Liver (tissue), 9 donors: ENCODE measurements around the gene CYP39A1. TPM values are rescaled to one million over a fixed set of nuclear protein-coding genes. Genes with fewer than 3 reads are reported as not detected.

Experiments
- DNase-seq: peaks from one replicate; pipeline ENCODE4 v3.0.0-alpha.2; 2017; ENCODE audit warnings: low spot score
- H3K27ac ChIP-seq, 2 donors: one replicate each; pipeline ENCODE4 v1.7.0; 2013; ENCODE audit warnings: inconsistent platforms in 2 of 2, low read length in 2 of 2, control low read depth in 1 of 2, low read depth in 1 of 2, mild to moderate bottlenecking in 1 of 2
- H3K27me3 ChIP-seq, 4 donors: one replicate each; pipeline versions ENCODE4 v1.6.1 to v1.7.0; 2013; ENCODE audit warnings: low read length in 3 of 4, inconsistent platforms in 1 of 4, mild to moderate bottlenecking in 1 of 4, moderate library complexity in 1 of 4; ENCODE audit not compliant: control insufficient read depth in 4 of 4, insufficient read depth in 4 of 4
- H3K36me3 ChIP-seq, 4 donors: one replicate each; pipeline versions ENCODE4 v1.6.1 to v1.7.0; 2013; ENCODE audit warnings: low read length in 3 of 4, mild to moderate bottlenecking in 3 of 4, low read depth in 1 of 4, moderate library complexity in 1 of 4; ENCODE audit not compliant: control insufficient read depth in 4 of 4, insufficient read depth in 3 of 4
- H3K4me1 ChIP-seq, 4 donors: one replicate each; pipeline versions ENCODE4 v1.6.1 to v1.7.0; 2013; ENCODE audit warnings: low read length in 3 of 4, mild to moderate bottlenecking in 3 of 4, moderate library complexity in 1 of 4; ENCODE audit not compliant: control insufficient read depth in 4 of 4, insufficient read depth in 4 of 4
- H3K4me3 ChIP-seq, 3 donors: one replicate each; pipeline versions ENCODE4 v1.6.1 to v1.7.0; 2013; ENCODE audit warnings: low read length in 3 of 3, control low read depth in 1 of 3, low read depth in 1 of 3, mild to moderate bottlenecking in 1 of 3
- H3K9ac ChIP-seq, 2 donors: one replicate each; pipeline ENCODE4 v1.7.0; 2013; ENCODE audit warnings: low read length in 2 of 2, mild to moderate bottlenecking in 2 of 2, moderate library complexity in 2 of 2, control low read depth in 1 of 2, low read depth in 1 of 2
- H3K9me3 ChIP-seq, 4 donors: one replicate each; pipeline versions ENCODE4 v1.6.1 to v1.7.0; 2013; ENCODE audit warnings: low read length in 3 of 4; ENCODE audit not compliant: control insufficient read depth in 4 of 4
- EGR1 ChIP-seq, 2 donors: IDR thresholded peaks; 2 replicates each; pipeline ENCODE4 v1.6.1; 2016 to 2018; ENCODE audit warnings: antibody characterized with exemption in 2 of 2, low read depth in 2 of 2
- FOXA2 ChIP-seq: IDR thresholded peaks from 2 replicates; pipeline ENCODE4 v1.6.1; 2016; ENCODE audit warnings: antibody characterized with exemption
- GABPA ChIP-seq, 2 donors: IDR thresholded peaks in 1 of 2; conservative IDR thresholded peaks in 1 of 2; 2 replicates each; pipeline ENCODE4 v1.6.1; 2016; ENCODE audit warnings: antibody characterized with exemption in 2 of 2, mild to moderate bottlenecking in 1 of 2, moderate library complexity in 1 of 2
- HNF4A ChIP-seq, 2 donors: conservative IDR thresholded peaks; 2 replicates each; pipeline ENCODE4 v1.6.1; 2016; ENCODE audit warnings: antibody characterized with exemption in 2 of 2, mild to moderate bottlenecking in 2 of 2
- HNF4G ChIP-seq: IDR thresholded peaks from 2 replicates; pipeline ENCODE4 v1.6.1; 2016; ENCODE audit warnings: antibody characterized with exemption
- JUND ChIP-seq, 2 donors: IDR thresholded peaks; 2 replicates each; pipeline ENCODE4 v1.6.1; 2016; ENCODE audit warnings: antibody characterized with exemption in 2 of 2
- RAD21 ChIP-seq, 2 donors: IDR thresholded peaks; 2 replicates each; pipeline ENCODE4 v1.6.1; 2016; ENCODE audit warnings: antibody characterized with exemption in 2 of 2, mild to moderate bottlenecking in 2 of 2
- RXRA ChIP-seq, 2 donors: IDR thresholded peaks; 2 replicates each; pipeline ENCODE4 v1.6.1; 2017 to 2018; ENCODE audit warnings: antibody characterized with exemption in 2 of 2, mild to moderate bottlenecking in 1 of 2
- SP1 ChIP-seq: IDR thresholded peaks from 2 replicates; pipeline ENCODE4 v1.6.1; 2018; ENCODE audit warnings: antibody characterized with exemption, mild to moderate bottlenecking
- YY1 ChIP-seq: IDR thresholded peaks from 2 replicates; pipeline ENCODE4 v1.6.1; 2016; ENCODE audit warnings: antibody characterized with exemption, mild to moderate bottlenecking
- WGBS: extraction: QIAGEN DNeasy Blood & Tissue Kit; methylation state at CpG from one replicate; pipeline ENCODE4 v1.1.7; 2013; 5-methylcytosine and 5-hydroxymethylcytosine counted together
- polyA plus RNA-seq, 2 donors: library from polyadenylated mRNA; stranded (reverse) in 1 of 2; unstranded in 1 of 2; fragments of 200-250 nt in 1 of 2; fragments of >200 nt in 1 of 2; fragmentation: Nextera tagmentation in 1 of 2; extraction: Ambion mirVana in 1 of 2; gene quantifications; one replicate each; pipeline versions ENCODE4 v1.2.1 to v1.2.3, GENCODE V29; 2013 to 2015
- total RNA-seq, 2 donors: library from RNA; depleted of rRNA; stranded (reverse); fragments of >200 nt; gene quantifications; one replicate each; pipeline ENCODE4 v1.2.3, GENCODE V29; 2014
- TF ChIP-seq, protein P1 (sequence below): IDR thresholded peaks from 2 replicates; pipeline ENCODE4 v1.6.1; 2016; ENCODE audit warnings: antibody characterized with exemption
- TF ChIP-seq, protein P2 (sequence below): IDR thresholded peaks from 2 replicates; pipeline ENCODE4 v1.6.1; 2016; ENCODE audit warnings: antibody characterized with exemption, mild to moderate bottlenecking
- TF ChIP-seq, protein P3 (sequence below): IDR thresholded peaks from 2 replicates; pipeline ENCODE4 v1.6.1; 2016; ENCODE audit warnings: antibody characterized with exemption
- TF ChIP-seq, protein P4 (sequence below): fragments of 150-350 bp; IDR thresholded peaks from 2 replicates; pipeline ENCODE4 v1.5.1; 2017; ENCODE audit warnings: improper control_type of control experiment, low read depth, low read length; ENCODE audit not compliant: missing input control
- donor health status: healthy.
- donor health status: healthy.
- donor health status: healthy.
- donor health status: healthy.
- donor health status: healthy.

CYP39A1 gene
- total and polyA plus RNA-seq, 4 donors = 10.8 to 29.8 (median 15.2) TPM

DNA sequence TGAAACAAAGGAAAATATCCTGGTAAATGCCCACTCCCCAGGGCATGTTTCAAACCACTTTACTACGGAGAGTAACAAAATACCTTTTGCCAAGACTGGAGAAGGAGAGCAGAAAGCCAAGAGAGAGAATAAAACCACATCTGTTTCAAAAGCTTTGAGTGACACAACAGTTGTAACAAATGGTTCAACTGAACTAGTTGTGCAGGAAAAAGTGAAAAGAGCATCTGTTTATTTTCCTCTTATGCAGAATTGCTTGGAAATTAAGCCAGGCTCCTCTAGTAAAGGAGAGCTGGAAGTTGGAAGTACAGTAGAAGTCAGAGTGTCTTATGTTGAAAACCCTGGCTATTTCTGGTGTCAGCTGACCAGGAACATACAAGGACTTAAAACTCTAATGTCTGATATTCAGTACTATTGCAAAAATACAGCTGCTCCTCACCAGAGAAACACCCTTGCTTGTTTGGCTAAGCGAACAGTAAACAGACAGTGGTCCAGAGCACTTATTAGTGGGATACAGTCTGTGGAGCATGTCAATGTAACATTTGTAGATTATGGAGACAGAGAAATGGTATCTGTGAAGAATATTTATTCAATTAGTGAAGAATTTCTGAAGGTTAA lies 37.6 kb upstream of the CYP39A1 start:
- Histone ChIP-seq H3K9ac (no peak overlapping the region), H3K27me3 (no peaks in the 10 kb centered on the region), H3K36me3 (no peaks in the 10 kb centered on the region), H3K27ac (no peak overlapping the region), H3K9me3 (peaks cover 0 to 4% (median 0%) of the 10 kb centered on the region in 4 donors), H3K4me1 (peaks cover 0 to 6% (median 0%) of the 10 kb centered on the region in 4 donors), H3K4me3 (no peak overlapping the region)
- no peak for DNase-seq
- 86% methylated on average over 2 of the region's 2 CpGs for WGBS
- TF ChIP-seq FOXA2 = no peak
- no peak for TF ChIP-seq GABPA (IDR thresholded peaks at IDR 0.05 in 1 of 2, conservative IDR thresholded peaks at IDR 0.05 in 1 of 2)
- TF ChIP-seq HNF4A (conservative IDR thresholded peaks at IDR 0.05) = no peak
- TF ChIP-seq, protein P1, sequence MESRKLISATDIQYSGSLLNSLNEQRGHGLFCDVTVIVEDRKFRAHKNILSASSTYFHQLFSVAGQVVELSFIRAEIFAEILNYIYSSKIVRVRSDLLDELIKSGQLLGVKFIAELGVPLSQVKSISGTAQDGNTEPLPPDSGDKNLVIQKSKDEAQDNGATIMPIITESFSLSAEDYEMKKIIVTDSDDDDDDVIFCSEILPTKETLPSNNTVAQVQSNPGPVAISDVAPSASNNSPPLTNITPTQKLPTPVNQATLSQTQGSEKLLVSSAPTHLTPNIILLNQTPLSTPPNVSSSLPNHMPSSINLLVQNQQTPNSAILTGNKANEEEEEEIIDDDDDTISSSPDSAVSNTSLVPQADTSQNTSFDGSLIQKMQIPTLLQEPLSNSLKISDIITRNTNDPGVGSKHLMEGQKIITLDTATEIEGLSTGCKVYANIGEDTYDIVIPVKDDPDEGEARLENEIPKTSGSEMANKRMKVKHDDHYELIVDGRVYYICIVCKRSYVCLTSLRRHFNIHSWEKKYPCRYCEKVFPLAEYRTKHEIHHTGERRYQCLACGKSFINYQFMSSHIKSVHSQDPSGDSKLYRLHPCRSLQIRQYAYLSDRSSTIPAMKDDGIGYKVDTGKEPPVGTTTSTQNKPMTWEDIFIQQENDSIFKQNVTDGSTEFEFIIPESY = no peak

DNA sequence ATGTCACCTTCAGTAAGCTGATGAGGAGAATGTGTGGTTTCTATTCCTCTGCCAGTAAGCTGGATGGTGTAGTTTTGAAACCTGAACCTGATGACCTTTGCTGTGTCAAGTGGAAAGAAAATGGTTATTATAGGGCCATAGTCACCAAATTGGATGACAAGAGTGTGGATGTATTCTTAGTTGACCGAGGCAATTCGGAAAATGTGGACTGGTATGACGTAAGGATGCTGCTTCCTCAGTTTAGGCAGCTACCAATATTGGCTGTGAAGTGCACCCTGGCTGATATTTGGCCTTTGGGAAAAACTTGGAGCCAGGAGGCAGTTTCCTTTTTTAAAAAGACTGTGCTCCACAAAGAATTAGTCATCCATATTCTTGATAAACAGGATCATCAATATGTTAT lies 37.0 kb upstream of the CYP39A1 start:
- TF ChIP-seq SP1 (no peak), JUND (IDR thresholded peaks at IDR 0.05) (no peak), YY1 (no peak)
- no peaks in the 10 kb centered on the region for H3K36me3 ChIP-seq
- no peak for DNase-seq
- H3K9me3 ChIP-seq = peaks cover 0 to 4% (median 0%) of the 10 kb centered on the region in 4 donors
- no peaks in the 10 kb centered on the region for H3K27me3 ChIP-seq
- H3K27ac ChIP-seq = no peak overlapping the region
- H3K9ac ChIP-seq = no peak overlapping the region
- H3K4me3 ChIP-seq = no peak overlapping the region
- WGBS = 96% methylated on average over 3 of the region's 3 CpGs
- peaks cover 0 to 6% (median 0%) of the 10 kb centered on the region in 4 donors for H3K4me1 ChIP-seq

DNA sequence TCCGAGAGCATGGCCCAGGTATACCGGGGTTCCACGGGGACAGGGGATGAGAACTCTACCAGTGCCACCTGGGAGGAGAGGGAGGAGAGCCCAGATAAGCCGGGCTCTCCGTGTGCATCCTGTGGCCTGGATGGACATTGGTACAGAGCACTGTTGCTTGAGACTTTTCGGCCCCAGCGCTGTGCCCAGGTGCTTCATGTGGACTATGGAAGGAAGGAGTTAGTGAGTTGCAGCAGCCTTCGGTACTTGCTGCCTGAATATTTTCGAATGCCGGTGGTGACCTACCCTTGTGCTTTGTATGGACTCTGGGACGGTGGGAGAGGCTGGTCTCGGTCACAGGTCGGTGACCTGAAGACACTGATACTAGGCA lies 36.3 kb upstream of the CYP39A1 start:
- WGBS = 95% methylated on average over 13 of the region's 13 CpGs
- TF ChIP-seq HNF4A (conservative IDR thresholded peaks at IDR 0.05) = no peak
- TF ChIP-seq HNF4G = no peak
- no peak for TF ChIP-seq RXRA (IDR thresholded peaks at IDR 0.05)
- TF ChIP-seq, protein P2, sequence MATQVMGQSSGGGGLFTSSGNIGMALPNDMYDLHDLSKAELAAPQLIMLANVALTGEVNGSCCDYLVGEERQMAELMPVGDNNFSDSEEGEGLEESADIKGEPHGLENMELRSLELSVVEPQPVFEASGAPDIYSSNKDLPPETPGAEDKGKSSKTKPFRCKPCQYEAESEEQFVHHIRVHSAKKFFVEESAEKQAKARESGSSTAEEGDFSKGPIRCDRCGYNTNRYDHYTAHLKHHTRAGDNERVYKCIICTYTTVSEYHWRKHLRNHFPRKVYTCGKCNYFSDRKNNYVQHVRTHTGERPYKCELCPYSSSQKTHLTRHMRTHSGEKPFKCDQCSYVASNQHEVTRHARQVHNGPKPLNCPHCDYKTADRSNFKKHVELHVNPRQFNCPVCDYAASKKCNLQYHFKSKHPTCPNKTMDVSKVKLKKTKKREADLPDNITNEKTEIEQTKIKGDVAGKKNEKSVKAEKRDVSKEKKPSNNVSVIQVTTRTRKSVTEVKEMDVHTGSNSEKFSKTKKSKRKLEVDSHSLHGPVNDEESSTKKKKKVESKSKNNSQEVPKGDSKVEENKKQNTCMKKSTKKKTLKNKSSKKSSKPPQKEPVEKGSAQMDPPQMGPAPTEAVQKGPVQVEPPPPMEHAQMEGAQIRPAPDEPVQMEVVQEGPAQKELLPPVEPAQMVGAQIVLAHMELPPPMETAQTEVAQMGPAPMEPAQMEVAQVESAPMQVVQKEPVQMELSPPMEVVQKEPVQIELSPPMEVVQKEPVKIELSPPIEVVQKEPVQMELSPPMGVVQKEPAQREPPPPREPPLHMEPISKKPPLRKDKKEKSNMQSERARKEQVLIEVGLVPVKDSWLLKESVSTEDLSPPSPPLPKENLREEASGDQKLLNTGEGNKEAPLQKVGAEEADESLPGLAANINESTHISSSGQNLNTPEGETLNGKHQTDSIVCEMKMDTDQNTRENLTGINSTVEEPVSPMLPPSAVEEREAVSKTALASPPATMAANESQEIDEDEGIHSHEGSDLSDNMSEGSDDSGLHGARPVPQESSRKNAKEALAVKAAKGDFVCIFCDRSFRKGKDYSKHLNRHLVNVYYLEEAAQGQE = no peak
- no peak for TF ChIP-seq YY1
- TF ChIP-seq RAD21 (IDR thresholded peaks at IDR 0.05) = no peak
- TF ChIP-seq JUND (IDR thresholded peaks at IDR 0.05) = no peak
- TF ChIP-seq, protein P3, sequence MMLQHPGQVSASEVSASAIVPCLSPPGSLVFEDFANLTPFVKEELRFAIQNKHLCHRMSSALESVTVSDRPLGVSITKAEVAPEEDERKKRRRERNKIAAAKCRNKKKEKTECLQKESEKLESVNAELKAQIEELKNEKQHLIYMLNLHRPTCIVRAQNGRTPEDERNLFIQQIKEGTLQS = no peak
- no peak for TF ChIP-seq EGR1 (IDR thresholded peaks at IDR 0.05; ENCODE audit: low read depth in 2 of 2)
- TF ChIP-seq GABPA (IDR thresholded peaks at IDR 0.05 in 1 of 2, conservative IDR thresholded peaks at IDR 0.05 in 1 of 2) = no peak
- TF ChIP-seq FOXA2 = no peak
- TF ChIP-seq, protein P4, sequence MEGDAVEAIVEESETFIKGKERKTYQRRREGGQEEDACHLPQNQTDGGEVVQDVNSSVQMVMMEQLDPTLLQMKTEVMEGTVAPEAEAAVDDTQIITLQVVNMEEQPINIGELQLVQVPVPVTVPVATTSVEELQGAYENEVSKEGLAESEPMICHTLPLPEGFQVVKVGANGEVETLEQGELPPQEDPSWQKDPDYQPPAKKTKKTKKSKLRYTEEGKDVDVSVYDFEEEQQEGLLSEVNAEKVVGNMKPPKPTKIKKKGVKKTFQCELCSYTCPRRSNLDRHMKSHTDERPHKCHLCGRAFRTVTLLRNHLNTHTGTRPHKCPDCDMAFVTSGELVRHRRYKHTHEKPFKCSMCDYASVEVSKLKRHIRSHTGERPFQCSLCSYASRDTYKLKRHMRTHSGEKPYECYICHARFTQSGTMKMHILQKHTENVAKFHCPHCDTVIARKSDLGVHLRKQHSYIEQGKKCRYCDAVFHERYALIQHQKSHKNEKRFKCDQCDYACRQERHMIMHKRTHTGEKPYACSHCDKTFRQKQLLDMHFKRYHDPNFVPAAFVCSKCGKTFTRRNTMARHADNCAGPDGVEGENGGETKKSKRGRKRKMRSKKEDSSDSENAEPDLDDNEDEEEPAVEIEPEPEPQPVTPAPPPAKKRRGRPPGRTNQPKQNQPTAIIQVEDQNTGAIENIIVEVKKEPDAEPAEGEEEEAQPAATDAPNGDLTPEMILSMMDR = no peak

More for the DNA sequence above, 36.3 kb upstream of the CYP39A1 start:
- Histone ChIP-seq H3K9ac (no peak overlapping the region), H3K4me3 (no peak overlapping the region), H3K36me3 (no peaks in the 10 kb centered on the region), H3K27ac (no peak overlapping the region), H3K9me3 (peaks cover 0 to 4% (median 0%) of the 10 kb centered on the region in 4 donors), H3K27me3 (no peaks in the 10 kb centered on the region), H3K4me1 (peaks cover 0 to 6% (median 0%) of the 10 kb centered on the region in 4 donors)
- no peak for DNase-seq
